NCI-H2196 treated with DMSO at 0.1 percent for 48 hours (cell line): ENCODE measurements around the gene APBA3.
A peak's percentile ranks its signal among the peaks of the same experiment; 100 is the strongest.
"Not testable (repeated sequence)": the region's sequence is repeated elsewhere in the genome, so short reads cannot be mapped to it uniquely, and the experiment has no call there.

Experiments used
- DNase-seq: peaks from one replicate; lab custom pipeline; 2025; ENCODE audit not compliant: unreplicated experiment; lab: John Stamatoyannopoulos, UW

APBA3 gene

GRCh38 chr19:3771906-3772455 is 10.5 kb upstream of the APBA3 start, which contains the start of gene RAX2:
Gene RAX2 (minus strand): TSS chr19:3772228. CDS start chr19:3771742, 486 bp downstream.
- no peak for DNase-seq

GRCh38 chr19:3771000-3771905 is 9.8 kb upstream of the APBA3 start:
- no peak for DNase-seq

GRCh38 chr19:3770136-3770999 is 8.9 kb upstream of the APBA3 start:
- DNase-seq, result no peak

- DNase-seq, result no peak
Observed at GRCh38 chr19:3769494-3769893, 8.0 kb upstream of the APBA3 start.

- DNase-seq, result no peak
Observed at GRCh38 chr19:3768748-3769099, 7.2 kb upstream of the APBA3 start.

- DNase-seq, result no peak
Observed at GRCh38 chr19:3768015-3768747, 6.7 kb upstream of the APBA3 start.

- DNase-seq, result no peak
Observed at GRCh38 chr19:3767050-3767449, 5.6 kb upstream of the APBA3 start.

- DNase-seq, result no peak
Observed at GRCh38 chr19:3766520-3766919, 5.0 kb upstream of the APBA3 start.

GRCh38 chr19:3765757-3766156 is 4.3 kb upstream of the APBA3 start:
- DNase-seq, result not testable (repeated sequence)

GRCh38 chr19:3765121-3765520 is 3.6 kb upstream of the APBA3 start:
- DNase-seq, result no peak

GRCh38 chr19:3762501-3763459 is 1.3 kb upstream of the APBA3 start, which contains the start of gene MRPL54:
Gene MRPL54 (plus strand): TSS chr19:3762682. CDS start chr19:3762701, 19 bp downstream.
- peak; percentile 98 for DNase-seq

GRCh38 chr19:3762130-3762473 is 610 bp upstream of the APBA3 start:
- DNase-seq, result no peak

- DNase-seq, result no peak
Observed at GRCh38 chr19:3760871-3761361, 576 bp downstream of the APBA3 start.

- no peak for DNase-seq
Observed at GRCh38 chr19:3759482-3760254, 1.8 kb downstream of the APBA3 start.

GRCh38 chr19:3758297-3758696 is 3.2 kb downstream of the APBA3 start:
- DNase-seq, result not testable (repeated sequence)

GRCh38 chr19:3757705-3758104 is 3.8 kb downstream of the APBA3 start:
- DNase-seq, result not testable (repeated sequence)

GRCh38 chr19:3753631-3754410 is 7.7 kb downstream of the APBA3 start:
- DNase-seq, result no peak

GRCh38 chr19:3752492-3752891 is 9.0 kb downstream of the APBA3 start:
- no peak for DNase-seq
